Hypothalamus (tissue), 51 donors: ENCODE measurements around the gene PRDM10.

Experiments used
- DNase-seq, 51 donors: peaks; one replicate each; lab custom pipeline; 2025; lab: John Stamatoyannopoulos, UW

Gene PRDM10

DNA sequence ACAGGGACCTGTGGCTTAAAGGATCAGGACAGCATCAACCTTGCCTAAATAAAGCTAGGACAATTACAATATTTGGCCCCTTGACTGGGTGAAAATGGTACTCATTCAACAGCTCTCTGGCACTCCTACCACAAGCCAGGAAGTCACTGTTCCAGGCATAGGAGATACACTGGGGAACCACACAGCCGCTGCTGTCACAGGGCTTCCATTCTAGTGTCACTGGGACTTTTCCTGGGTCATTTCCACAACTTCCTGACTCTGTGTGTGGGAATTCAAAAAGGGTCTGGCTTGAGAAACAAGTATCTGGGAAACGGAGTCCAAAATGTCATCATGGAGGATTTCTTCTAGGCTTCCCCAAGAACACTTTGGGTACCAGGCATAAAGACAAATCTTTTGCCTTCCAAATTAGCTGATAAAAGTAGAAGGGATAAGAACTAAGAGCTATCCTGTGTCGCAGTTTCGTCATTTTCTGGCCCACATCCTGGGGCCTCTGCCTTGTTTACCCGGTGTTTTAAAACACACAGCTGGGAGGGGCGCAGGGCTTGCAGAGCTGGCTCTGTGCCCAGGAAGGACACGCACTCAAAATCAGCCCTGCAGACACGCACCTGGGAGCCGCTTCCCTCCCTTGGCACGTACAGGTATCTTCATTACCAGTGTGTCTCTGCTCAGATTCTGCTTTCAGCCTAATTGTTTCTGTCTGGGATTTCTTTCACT is 149.0 kb downstream of the PRDM10 start:
- DNase-seq, result no peak

DNA sequence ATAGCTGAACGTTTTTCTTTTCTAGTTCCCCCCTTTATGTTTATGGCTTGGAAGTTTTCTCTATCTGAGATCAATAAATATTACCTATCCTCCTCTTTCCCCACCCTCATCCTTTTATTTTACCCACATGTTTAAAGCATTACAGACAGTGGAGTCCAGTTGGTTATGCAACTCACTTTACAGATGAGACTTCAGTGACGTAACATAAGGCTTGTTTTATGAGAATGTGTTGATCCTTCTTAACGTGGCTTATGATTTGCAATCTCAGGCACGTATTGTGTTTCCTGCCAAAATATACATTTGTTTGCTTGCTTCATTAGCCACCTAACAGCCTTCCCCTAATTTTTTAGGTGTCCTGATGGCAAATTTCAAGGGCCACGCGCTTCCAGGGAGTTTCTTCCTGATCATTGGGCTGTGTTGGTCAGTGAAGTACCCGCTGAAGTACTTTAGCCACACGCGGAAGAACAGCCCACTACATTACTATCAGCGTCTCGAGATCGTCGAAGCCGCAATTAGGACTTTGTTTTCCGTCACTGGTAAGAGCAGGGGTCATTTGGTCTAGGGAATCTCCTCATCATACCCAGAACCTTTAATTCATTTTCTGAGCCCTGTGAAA is 150.4 kb downstream of the PRDM10 start:
- DNase-seq, result no peak
